Upper lobe of left lung (tissue), 6 donors: ENCODE results near the gene SOX8. TPM values are rescaled to one million over a fixed set of nuclear protein-coding genes. Genes with fewer than 3 reads are reported as not detected.

Experiments used
- ATAC-seq, 2 donors: fragments of 200-7000 bp; cut with Tn5 transposase; one replicate each; pipeline ENCODE4 v1.9.1; 2022; ENCODE audit warnings: mild to moderate bottlenecking in 2 of 2, moderate library complexity in 2 of 2; ENCODE audit not compliant: low FRiP score in 2 of 2
- DNase-seq, 2 donors: peaks; one replicate each; pipeline ENCODE4 v3.0.0-alpha.2; 2019 to 2020
- H3K27ac ChIP-seq, 4 donors: fragments of 200-600 bp; sonication (generic); one replicate each; pipeline ENCODE4 v1.5.1; 2016 to 2019
- H3K27me3 ChIP-seq, 4 donors: fragments of 200-600 bp; sonication (generic); one replicate each; pipeline ENCODE4 v1.5.1; 2017 to 2019
- H3K36me3 ChIP-seq, 4 donors: fragments of 200-600 bp; sonication (generic); one replicate each; pipeline ENCODE4 v1.5.1; 2016 to 2019
- H3K4me1 ChIP-seq, 4 donors: fragments of 200-600 bp; sonication (generic); one replicate each; pipeline ENCODE4 v1.5.1; 2018 to 2019
- H3K4me3 ChIP-seq, 4 donors: fragments of 200-600 bp; sonication (generic); one replicate each; pipeline ENCODE4 v1.5.1; 2017 to 2019; ENCODE audit warnings: mild to moderate bottlenecking in 2 of 4, moderate library complexity in 1 of 4
- H3K9me3 ChIP-seq, 4 donors: fragments of 200-600 bp; sonication (generic); one replicate each; pipeline ENCODE4 v1.5.1; 2018 to 2019
- EP300 ChIP-seq, 4 donors: sonication (generic); formaldehyde crosslinking; IDR thresholded peaks; one replicate each; pipeline ENCODE4 v1.5.1; 2017; ENCODE audit warnings: antibody characterized with exemption in 4 of 4, control low read depth in 2 of 4
- POLR2A ChIP-seq, 4 donors: fragments of 450-650 bp; IDR thresholded peaks; one replicate each; pipeline ENCODE4 v1.5.1; 2016 to 2017; ENCODE audit warnings: antibody characterized with exemption in 4 of 4, mild to moderate bottlenecking in 2 of 4
- POLR2AphosphoS5 ChIP-seq, 2 donors: sonication (generic); formaldehyde crosslinking; IDR thresholded peaks; one replicate each; pipeline ENCODE4 v1.5.1; 2017; ENCODE audit warnings: antibody characterized with exemption in 2 of 2
- WGBS, 2 donors: methylation state at CpG; one replicate each; pipeline ENCODE4 v1.1.5; 2017 to 2018; 5-methylcytosine and 5-hydroxymethylcytosine counted together
- total RNA-seq, 6 donors: library from RNA; depleted of rRNA in 4 of 6; stranded (reverse); fragments of >200 nt in 4 of 6; gene quantifications; one replicate each; pipeline versions ENCODE4 v1.1.0 to v1.2.1, GENCODE V29; 2016 to 2021
- TF ChIP-seq, protein P1 (sequence below), 6 experiments: fragments of 450-650 bp in 4 of 6; fragments of 200-600 bp in 2 of 6; sonication (generic) in 2 of 6; IDR thresholded peaks; one replicate each; pipeline ENCODE4 v1.5.1; 2016 to 2019; ENCODE audit warnings: antibody characterized with exemption in 6 of 6
- donor health status: DM: no; HTN: no; CAD: no; lungs with moderate emphysema.
- donor health status: DM: no; HTN: yes; CAD: no; lungs with severe emphysema.

SOX8 gene
- total RNA-seq, 6 donors from 2014 or later = 0.14 to 1.1 (median 0.57) TPM

DNA sequence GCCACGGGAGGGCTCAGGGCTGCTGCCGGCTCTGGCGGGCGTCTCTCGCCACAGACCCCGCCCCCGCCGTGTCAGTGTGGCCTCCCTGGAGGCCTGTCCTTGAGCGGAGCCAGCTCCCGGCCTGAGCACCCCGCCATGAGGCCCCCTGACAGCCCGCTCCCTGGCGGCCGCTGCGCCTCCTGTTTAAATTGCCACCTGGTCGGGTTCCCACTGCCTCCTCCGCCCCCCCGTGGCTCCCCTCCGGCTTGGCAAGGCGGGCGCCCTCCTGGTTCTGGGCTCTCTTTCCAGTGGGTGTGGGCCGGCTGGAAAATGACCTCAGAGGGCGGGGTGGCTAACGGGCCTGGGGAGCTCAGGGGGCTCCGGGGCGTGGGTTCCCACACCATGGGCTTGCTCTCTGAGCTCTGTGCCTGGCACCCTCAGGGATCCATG lies 48.9 kb downstream of the SOX8 start:
- H3K4me3 ChIP-seq = no peak overlapping the region
- WGBS, 2 donors = 54 to 70% methylated on average over 2 to 26 of the region's 26 CpGs
- peaks cover 0 to 7% (median 0%) of the 10 kb centered on the region in 4 donors for H3K27me3 ChIP-seq
- H3K9me3 ChIP-seq = no peaks in the 10 kb centered on the region
- DNase-seq (peak in 1 of 2 donors; percentile 80), ATAC-seq (peak in 1 of 2 donors; percentile 73)
- no peaks in the 10 kb centered on the region for H3K36me3 ChIP-seq
- TF ChIP-seq, protein P1, sequence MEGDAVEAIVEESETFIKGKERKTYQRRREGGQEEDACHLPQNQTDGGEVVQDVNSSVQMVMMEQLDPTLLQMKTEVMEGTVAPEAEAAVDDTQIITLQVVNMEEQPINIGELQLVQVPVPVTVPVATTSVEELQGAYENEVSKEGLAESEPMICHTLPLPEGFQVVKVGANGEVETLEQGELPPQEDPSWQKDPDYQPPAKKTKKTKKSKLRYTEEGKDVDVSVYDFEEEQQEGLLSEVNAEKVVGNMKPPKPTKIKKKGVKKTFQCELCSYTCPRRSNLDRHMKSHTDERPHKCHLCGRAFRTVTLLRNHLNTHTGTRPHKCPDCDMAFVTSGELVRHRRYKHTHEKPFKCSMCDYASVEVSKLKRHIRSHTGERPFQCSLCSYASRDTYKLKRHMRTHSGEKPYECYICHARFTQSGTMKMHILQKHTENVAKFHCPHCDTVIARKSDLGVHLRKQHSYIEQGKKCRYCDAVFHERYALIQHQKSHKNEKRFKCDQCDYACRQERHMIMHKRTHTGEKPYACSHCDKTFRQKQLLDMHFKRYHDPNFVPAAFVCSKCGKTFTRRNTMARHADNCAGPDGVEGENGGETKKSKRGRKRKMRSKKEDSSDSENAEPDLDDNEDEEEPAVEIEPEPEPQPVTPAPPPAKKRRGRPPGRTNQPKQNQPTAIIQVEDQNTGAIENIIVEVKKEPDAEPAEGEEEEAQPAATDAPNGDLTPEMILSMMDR (IDR thresholded peaks at IDR 0.05) = no peak
- TF ChIP-seq POLR2AphosphoS5 (IDR thresholded peaks at IDR 0.05) (no peak), EP300 (IDR thresholded peaks at IDR 0.05) (no peak), POLR2A (IDR thresholded peaks at IDR 0.05) (no peak)
- no peak overlapping the region for H3K27ac ChIP-seq
- no peaks in the 10 kb centered on the region for H3K4me1 ChIP-seq

- WGBS, 2 donors = 91 to 93% methylated on average over 12 to 13 of the region's 17 CpGs
Measured at GRCh38 chr16:1031666-1032065, 50.1 kb downstream of the SOX8 start.

GRCh38 chr16:1032607-1033006 lies 51.0 kb downstream of the SOX8 start:
- WGBS, 2 donors = 86 to 89% methylated on average over 2 of the region's 2 CpGs
- ATAC-seq (no peak), DNase-seq (no peak)
- Histone ChIP-seq H3K4me3 (no peak overlapping the region), H3K9me3 (no peaks in the 10 kb centered on the region), H3K27me3 (peaks cover 0 to 7% (median 0%) of the 10 kb centered on the region in 4 donors), H3K4me1 (no peaks in the 10 kb centered on the region), H3K27ac (no peak overlapping the region), H3K36me3 (no peaks in the 10 kb centered on the region)
- TF ChIP-seq POLR2A (IDR thresholded peaks at IDR 0.05) (no peak), POLR2AphosphoS5 (IDR thresholded peaks at IDR 0.05) (no peak), EP300 (IDR thresholded peaks at IDR 0.05) (no peak)
- TF ChIP-seq, protein P1 (IDR thresholded peaks at IDR 0.05) = no peak

More at GRCh38 chr16:1031666-1032065, 50.1 kb downstream of the SOX8 start:
- Histone ChIP-seq H3K4me3 (no peak overlapping the region), H3K36me3 (no peaks in the 10 kb centered on the region), H3K9me3 (no peaks in the 10 kb centered on the region), H3K4me1 (no peaks in the 10 kb centered on the region), H3K27ac (no peak overlapping the region), H3K27me3 (peaks cover 0 to 7% (median 0%) of the 10 kb centered on the region in 4 donors)
- TF ChIP-seq POLR2AphosphoS5 (IDR thresholded peaks at IDR 0.05) = no peak
- no peak for TF ChIP-seq EP300 (IDR thresholded peaks at IDR 0.05)
- TF ChIP-seq, protein P1 (IDR thresholded peaks at IDR 0.05) = no peak
- no peak for TF ChIP-seq POLR2A (IDR thresholded peaks at IDR 0.05)
- ATAC-seq = no peak
- DNase-seq = peak in 1 of 2 donors; percentile 78

DNA sequence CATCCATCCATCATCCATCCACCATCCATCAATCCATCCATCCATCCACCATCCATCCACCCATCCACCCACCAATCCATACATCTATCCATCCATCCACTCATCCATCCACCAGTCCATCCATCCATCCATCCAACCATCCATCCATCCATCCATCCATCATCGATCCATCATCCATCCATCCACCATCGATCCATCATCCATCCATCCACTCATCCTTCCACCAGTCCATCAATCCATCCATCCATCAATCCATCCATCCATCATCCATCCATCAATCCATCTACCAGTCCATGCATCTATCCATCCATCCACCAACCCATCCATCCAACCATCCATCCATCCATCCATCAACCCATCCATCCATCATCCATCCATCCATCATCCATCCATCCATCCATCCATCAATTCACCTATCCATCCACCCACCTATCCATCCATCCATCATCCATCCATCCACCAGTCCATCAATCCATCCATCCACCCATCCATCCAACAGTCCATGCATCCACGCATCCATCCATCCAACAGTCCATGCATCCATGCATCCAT lies 51.6 kb downstream of the SOX8 start:
- TF ChIP-seq, protein P1 (IDR thresholded peaks at IDR 0.05) = no peak
- no peak for TF ChIP-seq POLR2AphosphoS5 (IDR thresholded peaks at IDR 0.05)
- H3K36me3 ChIP-seq = no peaks in the 10 kb centered on the region
- H3K27ac ChIP-seq = no peak overlapping the region
- 96 to 98% methylated on average over 3 of the region's 3 CpGs for WGBS, 2 donors
- H3K9me3 ChIP-seq = no peaks in the 10 kb centered on the region
- ATAC-seq (no peak), DNase-seq (no peak)
- H3K27me3 ChIP-seq = peaks cover 0 to 8% (median 0%) of the 10 kb centered on the region in 4 donors
- no peak overlapping the region for H3K4me3 ChIP-seq
- no peaks in the 10 kb centered on the region for H3K4me1 ChIP-seq
